ENCODE results near the gene ZMYND8. TPM values are rescaled to one million over a fixed set of nuclear protein-coding genes. Genes with fewer than 3 reads are reported as not detected.
"Not testable (repeated sequence)": the region's sequence is repeated elsewhere in the genome, so short reads cannot be mapped to it uniquely, and the experiment has no call there.

The ZMYND8 gene
- total RNA-seq, 1 experiment from 2014 or later = 10.2 TPM

- Histone ChIP-seq H3K9me3 (no peaks in the 10 kb centered on the region), H3K4me3 (no peak overlapping the region), H3K27me3 (no peaks in the 10 kb centered on the region), H3K36me3 (peaks cover 58% of the 10 kb centered on the region)
- DNase-seq = no peak
These were observed 146.5 kb downstream of the ZMYND8 start for GRCh38 chr20:47209982-47210381.

DNA sequence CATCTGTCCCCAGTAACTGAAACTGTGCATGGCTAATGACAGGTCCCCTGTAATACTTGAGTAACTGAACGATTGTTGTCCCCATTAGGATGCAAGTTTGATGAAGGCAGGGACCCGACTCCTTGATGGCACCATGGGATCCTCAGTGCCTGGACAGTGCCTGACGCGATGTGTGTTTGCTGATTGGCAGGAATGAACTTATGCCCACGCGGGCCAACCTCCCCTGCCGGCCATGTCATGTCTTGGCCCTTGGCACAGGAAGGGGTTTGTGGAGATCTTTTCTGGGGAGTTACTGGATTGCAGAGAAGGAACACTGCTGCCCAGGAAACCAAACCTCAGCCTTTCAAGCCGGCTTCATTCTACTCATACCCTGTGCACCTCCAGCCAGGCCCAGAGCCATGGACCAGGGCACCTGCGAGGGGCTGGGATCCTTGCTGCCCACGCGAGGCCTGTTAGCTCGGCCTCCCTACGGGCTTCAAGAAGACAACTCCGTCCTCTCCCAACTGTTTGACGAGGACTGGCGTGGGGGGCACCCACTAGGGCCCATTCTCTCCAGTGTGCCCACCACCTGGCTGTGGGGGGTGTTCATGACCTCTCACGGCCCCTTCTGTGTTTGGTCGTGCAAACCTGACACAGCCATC is 147.8 kb downstream of the ZMYND8 start:
- Histone ChIP-seq H3K4me3 (no peak overlapping the region), H3K27me3 (no peaks in the 10 kb centered on the region), H3K9me3 (no peaks in the 10 kb centered on the region), H3K36me3 (peaks cover 49% of the 10 kb centered on the region)
- DNase-seq = no peak

DNA sequence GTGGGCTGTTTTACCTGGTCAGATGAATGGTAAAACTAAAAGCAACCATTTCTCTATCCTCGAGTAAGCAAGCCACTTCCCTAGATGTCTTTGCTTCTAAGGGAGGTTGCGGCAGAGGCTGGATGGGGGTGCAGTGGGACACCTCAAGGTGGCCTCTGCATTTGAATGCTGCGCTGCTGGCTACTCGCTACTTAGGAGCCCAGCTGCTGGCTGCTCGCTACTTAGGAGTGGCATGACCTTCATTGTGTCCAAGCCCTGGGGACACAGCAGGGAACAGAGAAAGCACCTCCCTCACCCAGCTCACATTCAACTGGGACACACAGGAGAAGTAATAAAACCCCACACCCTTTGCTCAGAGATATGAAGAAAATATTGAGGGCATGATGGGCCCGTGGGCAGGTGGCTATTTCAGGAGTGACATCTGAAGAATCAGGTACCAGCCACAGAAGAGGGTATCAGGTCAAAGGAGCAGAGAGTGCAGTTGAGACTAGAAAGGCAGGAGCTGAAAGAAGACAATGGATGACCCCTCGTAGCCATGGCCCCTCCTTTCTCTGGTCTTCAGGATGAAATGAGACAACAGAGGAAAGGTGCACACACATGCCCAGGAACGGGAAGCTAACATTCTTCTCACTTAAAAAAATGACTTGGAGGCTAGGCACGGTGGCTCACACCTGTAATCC is 149.4 kb downstream of the ZMYND8 start:
- Histone ChIP-seq H3K9me3 (no peaks in the 10 kb centered on the region), H3K27me3 (no peaks in the 10 kb centered on the region), H3K4me3 (no peak overlapping the region), H3K36me3 (peaks cover 34% of the 10 kb centered on the region)
- no peak for DNase-seq

GRCh38 chr20:47206552-47206951 is 149.9 kb downstream of the ZMYND8 start:
- peaks cover 29% of the 10 kb centered on the region for H3K36me3 ChIP-seq
- not testable (repeated sequence) for H3K9me3 ChIP-seq, DNase-seq, H3K27me3 ChIP-seq, H3K4me3 ChIP-seq

GRCh38 chr20:47205577-47206123 is 150.8 kb downstream of the ZMYND8 start:
- Histone ChIP-seq H3K27me3 (no peaks in the 10 kb centered on the region), H3K4me3 (no peak overlapping the region), H3K9me3 (no peaks in the 10 kb centered on the region), H3K36me3 (peaks cover 20% of the 10 kb centered on the region)
- peak; percentile 88 for DNase-seq

GRCh38 chr20:47204850-47205122 is 151.7 kb downstream of the ZMYND8 start:
- not testable (repeated sequence) for H3K9me3 ChIP-seq, H3K27me3 ChIP-seq, DNase-seq, H3K4me3 ChIP-seq
- H3K36me3 ChIP-seq = peaks cover 14% of the 10 kb centered on the region

GRCh38 chr20:47204008-47204849 is 152.3 kb downstream of the ZMYND8 start:
- H3K27me3 ChIP-seq = no peaks in the 10 kb centered on the region
- H3K36me3 ChIP-seq = peaks cover 8% of the 10 kb centered on the region
- H3K9me3 ChIP-seq = no peaks in the 10 kb centered on the region
- no peak overlapping the region for H3K4me3 ChIP-seq
- DNase-seq = peak; percentile 34

- no peak overlapping the region for H3K4me3 ChIP-seq
- no peak for DNase-seq
These were observed 153.5 kb downstream of the ZMYND8 start for GRCh38 chr20:47202733-47203667.

DNA sequence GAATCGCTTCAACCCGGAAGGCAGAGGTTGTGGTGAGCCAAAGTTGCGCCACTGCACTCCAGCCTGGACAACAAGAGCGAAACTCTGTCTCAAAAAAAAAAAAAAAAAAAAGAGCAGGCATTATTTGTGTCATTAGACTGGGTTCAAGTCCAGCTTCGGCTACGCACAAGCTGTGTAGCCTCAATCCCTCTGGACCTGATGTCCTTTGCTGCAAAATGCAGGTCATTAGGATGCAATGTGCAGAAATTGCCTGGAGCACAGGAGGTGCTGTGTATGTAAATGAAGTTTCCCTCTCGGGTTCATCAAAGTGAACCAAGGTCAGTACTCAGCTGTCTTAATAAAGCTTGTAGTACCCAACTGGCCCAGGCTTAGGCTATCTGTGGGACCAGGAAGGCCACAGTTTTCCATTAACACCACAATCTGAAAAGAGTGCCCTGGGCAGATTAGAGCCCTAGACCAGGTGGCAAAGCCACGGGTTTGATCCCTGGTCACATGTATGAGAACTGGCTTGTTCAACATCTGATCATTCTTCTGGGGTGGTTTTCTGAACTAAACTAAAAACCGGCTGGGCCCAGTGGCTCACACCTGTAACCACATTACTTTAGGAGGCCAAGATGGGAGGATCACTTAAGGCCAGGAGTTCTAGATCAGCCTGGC is 155.3 kb downstream of the ZMYND8 start:
- no peaks in the 10 kb centered on the region for H3K36me3 ChIP-seq
- no peak for DNase-seq
- no peaks in the 10 kb centered on the region for H3K9me3 ChIP-seq
- H3K4me3 ChIP-seq = no peak overlapping the region
- H3K27me3 ChIP-seq = no peaks in the 10 kb centered on the region

More at GRCh38 chr20:47202733-47203667, 153.5 kb downstream of the ZMYND8 start:
- Histone ChIP-seq H3K36me3 (no peaks in the 10 kb centered on the region; the same call in 1 of the 2 replicates), H3K27me3 (no peaks in the 10 kb centered on the region), H3K9me3 (no peaks in the 10 kb centered on the region)

- no peaks in the 10 kb centered on the region for H3K36me3 ChIP-seq
- H3K4me3 ChIP-seq = no peak overlapping the region
- no peaks in the 10 kb centered on the region for H3K27me3 ChIP-seq
- no peaks in the 10 kb centered on the region for H3K9me3 ChIP-seq
- no peak for DNase-seq
These were observed 157.4 kb downstream of the ZMYND8 start for GRCh38 chr20:47198996-47199552.

DNA sequence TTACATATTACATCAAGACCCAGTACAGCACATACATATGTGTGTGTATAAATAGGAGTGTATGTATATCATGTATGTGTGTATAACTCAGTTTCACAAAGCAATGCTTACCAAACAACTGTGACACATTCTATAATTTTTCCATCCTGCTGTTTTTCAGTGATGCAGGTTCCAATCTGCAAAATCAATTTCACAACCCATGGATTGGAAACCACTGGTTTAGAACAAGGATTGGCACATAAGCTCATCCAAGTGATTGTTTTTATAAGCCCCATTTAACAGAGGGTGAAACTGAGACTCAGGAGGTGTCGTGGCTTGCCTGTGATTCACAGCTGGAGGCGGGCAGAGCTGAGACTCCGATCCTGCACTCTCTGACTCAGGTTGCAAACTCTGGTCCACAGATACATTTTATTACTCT is 158.2 kb downstream of the ZMYND8 start:
- DNase-seq = no peak
- H3K9me3 ChIP-seq = no peaks in the 10 kb centered on the region
- no peaks in the 10 kb centered on the region for H3K27me3 ChIP-seq
- H3K36me3 ChIP-seq = no peaks in the 10 kb centered on the region
- H3K4me3 ChIP-seq = no peak overlapping the region

- Histone ChIP-seq H3K9me3 (no peaks in the 10 kb centered on the region), H3K4me3 (no peak overlapping the region), H3K36me3 (no peaks in the 10 kb centered on the region), H3K27me3 (no peaks in the 10 kb centered on the region)
- peak; percentile 59 for DNase-seq
These were observed 160.1 kb downstream of the ZMYND8 start for GRCh38 chr20:47196091-47197081.

DNA sequence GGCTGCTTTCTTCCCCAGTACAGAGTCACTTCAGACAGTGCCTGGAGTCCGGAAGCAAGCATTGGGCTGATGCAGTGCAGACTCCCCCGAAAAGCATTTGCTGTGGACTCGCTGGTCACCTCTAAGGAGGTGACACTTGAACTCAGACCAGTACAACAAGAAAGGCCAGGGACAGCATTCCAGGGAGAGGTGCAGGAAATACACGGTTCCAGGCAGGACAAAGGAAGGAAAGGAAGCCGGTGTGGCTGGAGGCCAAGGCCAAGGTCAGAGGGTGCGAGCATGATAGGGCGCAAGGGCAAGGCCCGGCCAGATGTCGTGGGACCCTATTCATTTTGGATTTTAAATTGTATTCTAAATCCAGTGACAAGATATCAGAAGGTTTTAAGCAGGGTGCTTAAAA is 160.9 kb downstream of the ZMYND8 start:
- Histone ChIP-seq H3K27me3 (no peaks in the 10 kb centered on the region), H3K4me3 (no peak overlapping the region), H3K9me3 (no peaks in the 10 kb centered on the region), H3K36me3 (no peaks in the 10 kb centered on the region)
- DNase-seq = no peak

- no peaks in the 10 kb centered on the region for H3K27me3 ChIP-seq
- DNase-seq = no peak
- H3K9me3 ChIP-seq = no peaks in the 10 kb centered on the region
- peaks cover 12% of the 10 kb centered on the region for H3K36me3 ChIP-seq
- no peak overlapping the region for H3K4me3 ChIP-seq
These were observed 164.5 kb downstream of the ZMYND8 start for GRCh38 chr20:47191956-47192355.
